Loucy (cell line): ENCODE measurements around the gene CCR7.

Experiments
- EZH2phosphoT487 ChIP-seq: fragments of 200-600 bp; IDR thresholded peaks from 2 replicates; pipeline ENCODE4 v1.6.1; 2018; ENCODE audit warnings: antibody characterized with exemption, mild to moderate bottlenecking, moderate library complexity, borderline replicate concordance
- TF ChIP-seq, protein P1 (sequence below): fragments of 200-600 bp; sonication (generic); conservative IDR thresholded peaks from 2 replicates; pipeline ENCODE4 v1.5.1; 2014; ENCODE audit warnings: mild to moderate bottlenecking, antibody characterized with exemption, low read length

DNA sequence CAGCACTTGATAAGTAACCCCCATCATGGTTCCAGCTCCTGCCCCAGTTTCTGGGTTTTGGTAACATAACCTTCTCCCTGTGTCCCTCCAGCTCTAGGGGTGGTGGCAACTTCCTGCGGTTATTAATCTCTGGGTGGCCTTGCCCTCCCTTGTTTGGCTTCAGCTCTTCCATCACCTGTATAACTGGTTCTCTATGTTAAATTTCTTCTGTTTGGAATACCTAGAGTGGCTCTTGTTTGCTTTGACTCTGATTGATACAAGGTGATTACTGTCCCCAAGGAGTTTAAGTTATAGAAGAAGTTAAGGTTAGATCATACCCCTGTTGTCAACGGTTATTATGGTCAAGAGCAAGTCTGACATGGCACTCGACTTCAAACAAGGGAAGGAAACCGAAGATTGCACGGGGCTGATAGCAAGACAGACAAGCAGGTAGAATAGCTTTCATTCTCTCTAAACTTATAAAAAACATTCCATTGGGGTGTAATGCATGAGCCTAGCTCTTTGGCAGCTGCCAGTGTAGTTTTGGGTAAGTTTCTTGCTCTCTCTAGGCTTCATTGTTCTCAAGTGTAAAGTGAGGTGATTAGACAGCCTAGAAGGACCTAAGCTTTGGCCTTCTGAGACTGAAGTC is 11.0 kb upstream of the CCR7 start:
- TF ChIP-seq, protein P1, sequence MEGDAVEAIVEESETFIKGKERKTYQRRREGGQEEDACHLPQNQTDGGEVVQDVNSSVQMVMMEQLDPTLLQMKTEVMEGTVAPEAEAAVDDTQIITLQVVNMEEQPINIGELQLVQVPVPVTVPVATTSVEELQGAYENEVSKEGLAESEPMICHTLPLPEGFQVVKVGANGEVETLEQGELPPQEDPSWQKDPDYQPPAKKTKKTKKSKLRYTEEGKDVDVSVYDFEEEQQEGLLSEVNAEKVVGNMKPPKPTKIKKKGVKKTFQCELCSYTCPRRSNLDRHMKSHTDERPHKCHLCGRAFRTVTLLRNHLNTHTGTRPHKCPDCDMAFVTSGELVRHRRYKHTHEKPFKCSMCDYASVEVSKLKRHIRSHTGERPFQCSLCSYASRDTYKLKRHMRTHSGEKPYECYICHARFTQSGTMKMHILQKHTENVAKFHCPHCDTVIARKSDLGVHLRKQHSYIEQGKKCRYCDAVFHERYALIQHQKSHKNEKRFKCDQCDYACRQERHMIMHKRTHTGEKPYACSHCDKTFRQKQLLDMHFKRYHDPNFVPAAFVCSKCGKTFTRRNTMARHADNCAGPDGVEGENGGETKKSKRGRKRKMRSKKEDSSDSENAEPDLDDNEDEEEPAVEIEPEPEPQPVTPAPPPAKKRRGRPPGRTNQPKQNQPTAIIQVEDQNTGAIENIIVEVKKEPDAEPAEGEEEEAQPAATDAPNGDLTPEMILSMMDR: no peak
- no peak for TF ChIP-seq EZH2phosphoT487
